Stimulated activated CD4-positive, alpha-beta T cell treated with anti-CD3 and anti-CD28 coated beads, Interleukin-15, amount 100 ng/mL, for 48 hours (primary cell): ENCODE measurements around the gene RAB15.

ENCODE experiments used
- DNase-seq, 2 donors: peaks; one replicate each; pipeline ENCODE4 v3.0.0-alpha.2; 2020; ENCODE audit warnings: low read depth in 2 of 2

The RAB15 gene

GRCh38 chr14:64990296-64990695 lies 18.2 kb upstream of the RAB15 start:
- no peak for DNase-seq

- no peak for DNase-seq
These were observed 15.3 kb upstream of the RAB15 start for GRCh38 chr14:64987438-64987767.

GRCh38 chr14:64986648-64987437 lies 14.7 kb upstream of the RAB15 start, which contains the start of gene FNTB:
FNTB (plus strand) TSS chr14:64986895; CDS start chr14:64986954, 59 bp downstream.
- DNase-seq = peak; percentile 88 to 89

GRCh38 chr14:64983439-64984310 lies 11.5 kb upstream of the RAB15 start:
- DNase-seq = no peak

- no peak for DNase-seq
These were observed 7.4 kb upstream of the RAB15 start for GRCh38 chr14:64979336-64980074.

GRCh38 chr14:64974563-64974962 lies 2.4 kb upstream of the RAB15 start:
- DNase-seq = no peak

- DNase-seq = no peak
These were observed 1.7 kb upstream of the RAB15 start for GRCh38 chr14:64973826-64974225.

- no peak for DNase-seq
These were observed 898 bp upstream of the RAB15 start for GRCh38 chr14:64973026-64973442.

- no peak for DNase-seq
These were observed 619 bp downstream of the RAB15 start for GRCh38 chr14:64971491-64971942.

- DNase-seq = no peak
These were observed 1.2 kb downstream of the RAB15 start for GRCh38 chr14:64970776-64971477.

- no peak for DNase-seq
These were observed 2.1 kb downstream of the RAB15 start for GRCh38 chr14:64970041-64970440.

GRCh38 chr14:64968651-64969050 lies 3.5 kb downstream of the RAB15 start:
- DNase-seq = no peak

- DNase-seq = no peak
These were observed 4.0 kb downstream of the RAB15 start for GRCh38 chr14:64968167-64968566.

GRCh38 chr14:64966976-64967375 lies 5.2 kb downstream of the RAB15 start:
- no peak for DNase-seq

GRCh38 chr14:64965356-64966000 lies 6.7 kb downstream of the RAB15 start:
- DNase-seq = no peak

- no peak for DNase-seq
These were observed 8.5 kb downstream of the RAB15 start for GRCh38 chr14:64963611-64964010.

GRCh38 chr14:64960762-64961276 lies 11.3 kb downstream of the RAB15 start:
- no peak for DNase-seq

GRCh38 chr14:64958743-64959142 lies 13.4 kb downstream of the RAB15 start:
- DNase-seq = no peak

GRCh38 chr14:64958201-64958600 lies 13.9 kb downstream of the RAB15 start:
- DNase-seq = no peak

GRCh38 chr14:64956697-64957406 lies 15.3 kb downstream of the RAB15 start:
- DNase-seq = no peak
